K562 (cell line): ENCODE measurements around the gene TLN1. TPM values are rescaled to one million over a fixed set of nuclear protein-coding genes. Genes with fewer than 3 reads are reported as not detected.
A peak's percentile ranks its signal among the peaks of the same experiment; 100 is the strongest.

Source experiments
- EP400 ChIP-seq: fragments of 450-650 bp; IDR thresholded peaks from 2 replicates; pipeline ENCODE4 v1.6.1; 2017; ENCODE audit warnings: antibody characterized with exemption, mild to moderate bottlenecking, moderate library complexity
- GATAD2A ChIP-seq: fragments of 450-650 bp; IDR thresholded peaks from 2 replicates; pipeline ENCODE4 v1.6.1; 2017
- KDM1A ChIP-seq, 2 experiments: fragments of 450-650 bp; IDR thresholded peaks; 2 replicates each; pipeline ENCODE4 v1.6.1; 2016; ENCODE audit warnings: mild to moderate bottlenecking in 2 of 2
- KHSRP ChIP-seq: fragments of 450-650 bp; IDR thresholded peaks from 2 replicates; pipeline ENCODE4 v1.6.1; 2017
- LEF1 ChIP-seq: fragments of 450-650 bp; IDR thresholded peaks from 2 replicates; pipeline ENCODE4 v1.6.1; 2016; ENCODE audit warnings: mild to moderate bottlenecking
- MLLT1 ChIP-seq, 2 experiments: fragments of 450-650 bp; IDR thresholded peaks; 2 replicates each; pipeline ENCODE4 v1.6.1; 2016
- RNF219 ChIP-seq: fragments of 250-450 bp; sonication (Bioruptor Pico); IDR thresholded peaks from 2 replicates; pipeline ENCODE4 v1.5.0; 2022; ENCODE audit warnings: mild to moderate bottlenecking
- SETDB1 ChIP-seq: IDR thresholded peaks from one replicate; pipeline ENCODE4 v1.6.1; 2012; ENCODE audit warnings: low read length, control low read depth, inconsistent platforms
- SMAD4 ChIP-seq: fragments of 250-450 bp; sonication (Bioruptor Pico); conservative IDR thresholded peaks from 2 replicates; pipeline ENCODE4 v1.8.0; 2021; ENCODE audit warnings: inconsistent platforms, mild to moderate bottlenecking, moderate library complexity
- TEAD2 ChIP-seq: fragments of 450-650 bp; IDR thresholded peaks from 2 replicates; pipeline ENCODE4 v1.6.1; 2016; ENCODE audit warnings: missing genetic modification characterization, control low read depth, missing compliant biosample characterization
- ZC3H11A ChIP-seq: IDR thresholded peaks from 2 replicates; pipeline ENCODE4 v1.6.1; 2012; ENCODE audit warnings: low read depth, low read length, improper control_type of control experiment
- ZFPM2 ChIP-seq: fragments of 250-450 bp; sonication (Bioruptor Pico); IDR thresholded peaks from 2 replicates; pipeline ENCODE4 v1.5.1; 2022; ENCODE audit warnings: mild to moderate bottlenecking
- ZFX ChIP-seq: sonication (generic); formaldehyde crosslinking; IDR thresholded peaks from 2 replicates; pipeline ENCODE4 v1.8.0; 2022; ENCODE audit warnings: mild to moderate bottlenecking, missing genetic modification reagents, moderate library complexity
- polyA plus RNA-seq, 8 experiments: library from polyadenylated mRNA; depleted of rRNA in 4 of 8; stranded (reverse) in 5 of 8; unstranded in 3 of 8; fragments of >200 nt; fragmentation: Nextera tagmentation in 2 of 8; fragmentation: Illumina TruSeq in 1 of 8; extraction: Ambion mirVana in 2 of 8; extraction: Trizol in 1 of 8; gene quantifications; 2 replicates each; pipeline versions ENCODE4 v1.2.1 to v1.2.3, GENCODE V29; 2011 to 2014; ENCODE audit warnings: inconsistent platforms in 1 of 8, missing spikeins in 1 of 8
- total RNA-seq, 7 experiments: library from RNA; depleted of rRNA in 6 of 7; stranded (reverse); fragments of >200 nt in 6 of 7; fragmentation: Illumina TruSeq in 2 of 7; extraction: Trizol in 2 of 7; gene quantifications; 2 replicates each; pipeline versions ENCODE4 v1.2.1 to v1.2.3, GENCODE V29; 2011 to 2021; ENCODE audit warnings: low replicate concordance in 1 of 7

The TLN1 gene
- total and polyA plus RNA-seq, 9 of the 15 experiments (the other 6 are each of a cell fraction or from before 2014, with no cell fraction given): 3.6 to 240 (median 54.8) TPM

GRCh38 chr9:35731415-35732184, 395 bp downstream of the TLN1 start (continued):
- TF ChIP-seq MLLT1 (IDR thresholded peaks at IDR 0.05) (peak; percentile 72 to 79), KHSRP (peak; percentile 22; the same call in 1 of the 2 replicates), KDM1A (IDR thresholded peaks at IDR 0.05) (peak; percentile 82 to 86), EP400 (peak; percentile 16; the same call in 1 of the 2 replicates), ZFX (CRISPR knock-in tag) (no peak; the same call in 1 of the 2 replicates), TEAD2 (no peak), ZC3H11A (no peak), LEF1 (0 out of 2 replicates have a peak, but pooled peaks have one; percentile 52), RNF219 (CRISPR knock-in tag) (no peak), GATAD2A (no peak), SMAD4 (CRISPR knock-in tag) (no peak), ZFPM2 (CRISPR knock-in tag) (0 out of 2 replicates have a peak, but pooled peaks have one; percentile 51), SETDB1 (no peak)
